PFSK-1 (cell line): Measurements from ENCODE around the gene SPATA1.

Experiments
- POLR2AphosphoS5 ChIP-seq: IDR thresholded peaks from 2 replicates; pipeline ENCODE4 v1.6.1; 2012; ENCODE audit warnings: low read depth, mild to moderate bottlenecking, control low read depth, low read length, moderate library complexity
- REST ChIP-seq, 2 experiments: IDR thresholded peaks; 2 replicates each; pipeline versions ENCODE4 v1.6.1 to v1.8.0; 2011 to 2012; ENCODE audit warnings: low read depth in 2 of 2, low read length in 2 of 2, control low read depth in 1 of 2, inconsistent platforms in 1 of 2, mild to moderate bottlenecking in 1 of 2, moderate library complexity in 1 of 2; ENCODE audit not compliant: insufficient read depth in 1 of 2
- SIN3A ChIP-seq: IDR thresholded peaks from 2 replicates; pipeline ENCODE4 v1.6.1; 2012; ENCODE audit warnings: mild to moderate bottlenecking, low read length, moderate library complexity, borderline replicate concordance; ENCODE audit not compliant: insufficient read depth

- TF ChIP-seq POLR2AphosphoS5 (no peak), REST (IDR thresholded peaks at IDR 0.05; ENCODE audit: insufficient read depth in 1 of 2, low read depth in 2 of 2, low read length in 2 of 2) (no peak), SIN3A (no peak)
Observed at GRCh38 chr1:84479998-84480397, 26.2 kb upstream of the SPATA1 start.
